HuH-7 (cell line): Measurements from ENCODE around the gene ADH6.
"Not testable (repeated sequence)": the region's sequence is repeated elsewhere in the genome, so short reads cannot be mapped to it uniquely, and the experiment has no call there.

ENCODE experiments used
- DNase-seq: peaks from one replicate; pipeline ENCODE4 v3.0.0; 2011; ENCODE audit warnings: low spot score

Gene ADH6

DNA sequence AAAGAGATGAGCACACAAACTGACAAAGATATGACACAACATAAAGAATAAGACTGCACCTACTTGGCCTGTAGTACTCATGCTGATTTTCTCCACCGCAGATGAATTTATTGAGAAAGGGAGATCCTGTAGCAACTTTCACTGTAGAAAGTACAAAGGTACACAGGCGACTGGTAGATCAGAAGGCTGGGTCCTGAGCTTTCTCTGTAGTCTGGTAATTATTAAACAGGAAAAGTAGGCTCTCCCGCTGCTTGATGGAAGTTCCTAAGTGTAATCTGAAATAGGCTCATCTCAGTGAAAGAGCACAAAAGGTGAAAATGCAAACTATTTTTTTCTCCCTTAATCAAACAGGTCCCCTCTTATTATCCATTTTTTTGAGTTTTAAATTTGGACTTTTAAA lies at the start of gene ADH6:
Gene ADH6, minus strand, starts transcription at position 175 of the 400 bp plus-strand sequence. Its CDS starts 94 bp downstream, at position 81.
- DNase-seq: no peak

DNA sequence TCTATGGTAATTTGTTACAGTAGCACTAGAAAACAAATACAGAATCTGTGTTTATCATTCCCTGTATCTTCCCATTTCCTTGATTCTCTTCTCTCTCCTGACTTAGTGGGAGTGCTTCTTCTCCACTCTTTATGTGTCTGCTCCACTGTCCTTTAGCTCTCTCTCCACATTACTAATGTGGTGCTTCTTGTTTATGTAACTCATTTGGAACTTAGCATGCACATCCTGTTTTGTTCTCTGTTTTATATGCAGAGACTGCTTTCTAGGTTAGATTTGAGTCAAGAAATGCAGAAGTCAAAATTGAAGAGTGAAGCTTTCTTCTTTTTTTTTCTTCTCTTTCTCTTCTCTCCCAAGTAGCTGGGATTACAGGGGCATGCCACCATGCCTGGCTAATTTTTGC lies 45.9 kb upstream of the ADH6 start:
- no peak for DNase-seq

DNA sequence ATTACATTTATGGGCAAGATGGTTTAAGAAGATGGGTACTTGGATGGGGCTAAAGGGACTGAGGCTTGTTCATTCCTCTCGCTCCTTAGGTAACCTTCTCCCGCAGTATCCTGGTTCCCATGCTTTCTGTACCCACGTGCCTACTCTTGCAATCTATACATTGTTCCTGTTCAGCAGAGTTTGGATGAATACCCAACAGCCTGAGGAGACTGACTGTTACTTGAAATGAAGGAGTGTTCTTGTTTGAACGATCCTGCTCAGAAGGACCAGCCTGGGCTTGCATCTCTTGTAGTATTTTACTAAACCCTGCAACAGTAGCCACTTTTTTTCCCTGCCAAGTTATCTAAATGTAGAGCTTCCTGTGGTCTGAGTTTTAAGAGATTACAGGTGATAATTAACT lies 33.7 kb upstream of the ADH6 start:
- DNase-seq: no peak

DNA sequence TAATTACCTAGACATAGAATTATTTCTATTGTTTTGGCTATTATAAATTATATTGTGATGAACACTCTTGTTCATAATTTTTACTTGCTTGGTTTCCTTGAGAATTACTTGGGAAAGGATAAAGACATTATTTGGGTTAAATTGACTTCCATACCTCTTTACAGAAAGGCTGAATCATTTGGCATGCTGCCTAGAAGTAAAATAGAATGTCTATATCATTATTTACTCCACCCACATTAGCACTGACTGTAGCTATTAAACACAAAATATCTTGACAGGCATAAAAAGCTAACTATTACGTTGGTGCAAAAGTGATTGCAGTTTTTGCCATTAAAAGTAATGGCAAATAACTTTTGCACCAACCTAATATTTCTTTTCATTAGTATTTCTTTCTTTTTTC lies 29.7 kb upstream of the ADH6 start:
- DNase-seq: no peak

DNA sequence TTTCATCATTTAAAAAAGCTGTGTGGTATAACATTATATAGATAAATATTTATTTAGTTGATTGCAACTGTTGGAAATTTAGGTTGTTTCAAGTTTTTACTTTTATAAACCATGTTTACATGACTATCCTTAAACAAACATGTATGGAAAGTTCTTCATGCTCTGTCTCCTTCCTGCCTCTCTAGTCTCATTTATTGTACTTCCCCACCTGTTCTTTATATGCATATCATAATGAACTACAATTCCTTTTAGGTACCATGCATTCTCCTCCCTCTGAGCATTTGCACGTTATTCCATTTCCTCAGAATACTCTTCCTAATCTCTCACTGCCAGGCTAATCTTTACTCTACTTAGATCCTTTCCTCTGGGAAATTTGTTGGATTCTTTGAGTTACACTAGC lies 16.9 kb upstream of the ADH6 start:
- DNase-seq: no peak

DNA sequence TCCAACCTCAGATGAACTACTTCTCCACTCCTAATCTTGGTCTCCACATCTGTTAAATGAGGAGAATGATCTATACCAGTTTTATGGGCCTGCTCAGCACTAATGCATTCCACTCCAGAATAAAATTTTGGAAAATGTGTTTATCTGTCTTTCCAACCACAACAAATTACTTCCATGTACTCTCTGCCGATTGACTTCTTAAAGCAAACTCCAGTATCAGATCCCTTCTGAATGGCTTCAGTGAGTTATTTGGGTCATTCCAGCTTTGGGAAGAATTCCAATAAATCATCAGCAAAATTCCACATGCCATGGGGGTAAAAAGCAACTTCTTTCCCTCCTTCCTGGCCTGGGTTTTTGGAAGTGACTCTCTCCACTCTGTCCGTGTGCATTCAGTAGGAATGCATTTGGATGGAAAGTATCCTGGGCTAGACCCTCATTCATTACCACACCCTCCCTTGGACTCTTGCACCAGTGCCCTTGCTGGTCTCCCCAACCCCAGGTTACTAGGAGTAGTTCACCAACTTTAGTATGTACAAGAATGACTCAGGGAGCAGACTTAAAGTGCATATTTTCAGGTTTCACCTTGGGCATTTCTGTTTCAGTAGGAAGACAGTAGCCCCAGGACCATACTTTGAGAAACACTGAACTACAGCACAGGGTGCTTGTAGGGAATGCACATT lies 15.4 kb upstream of the ADH6 start:
- no peak for DNase-seq

DNA sequence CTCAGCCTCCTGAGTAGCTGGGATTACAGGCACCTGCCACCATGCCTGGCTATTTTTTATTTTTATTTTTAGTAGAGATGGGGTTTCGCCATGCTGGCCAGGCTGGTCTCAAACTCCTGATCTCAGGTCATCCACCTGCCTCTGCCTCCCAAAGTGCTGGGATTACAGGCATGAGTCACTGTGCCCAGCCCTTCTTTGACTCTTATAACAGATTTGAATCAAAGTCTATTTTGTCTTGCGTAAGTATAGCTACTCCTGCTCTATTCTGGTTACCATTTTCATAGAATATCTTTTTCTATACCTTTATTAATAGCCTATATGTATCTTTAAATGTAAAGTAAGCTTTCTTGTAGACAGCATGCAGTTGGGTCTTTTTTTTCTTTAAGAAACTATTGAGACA lies 14.4 kb upstream of the ADH6 start:
- not testable (repeated sequence) for DNase-seq

DNA sequence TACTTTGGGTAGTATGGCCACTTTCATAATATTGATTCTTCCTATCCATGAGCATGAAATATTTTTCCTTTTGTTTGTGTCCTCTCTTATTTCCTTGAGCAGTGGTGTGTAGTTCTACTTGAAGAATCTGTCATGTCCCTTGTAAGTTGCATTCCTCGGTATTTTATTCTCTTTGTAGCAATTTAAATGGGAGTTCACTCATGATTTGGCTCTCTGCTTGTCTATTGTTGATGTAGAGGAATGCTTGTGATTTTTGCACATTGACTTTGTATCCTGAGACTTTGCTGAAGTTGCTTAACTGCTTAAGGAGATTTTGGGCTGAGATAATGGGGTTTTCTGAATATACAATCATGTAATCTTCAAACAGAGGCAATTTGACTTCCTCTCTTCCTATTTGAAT lies 9.7 kb upstream of the ADH6 start:
- DNase-seq: not testable (repeated sequence)

DNA sequence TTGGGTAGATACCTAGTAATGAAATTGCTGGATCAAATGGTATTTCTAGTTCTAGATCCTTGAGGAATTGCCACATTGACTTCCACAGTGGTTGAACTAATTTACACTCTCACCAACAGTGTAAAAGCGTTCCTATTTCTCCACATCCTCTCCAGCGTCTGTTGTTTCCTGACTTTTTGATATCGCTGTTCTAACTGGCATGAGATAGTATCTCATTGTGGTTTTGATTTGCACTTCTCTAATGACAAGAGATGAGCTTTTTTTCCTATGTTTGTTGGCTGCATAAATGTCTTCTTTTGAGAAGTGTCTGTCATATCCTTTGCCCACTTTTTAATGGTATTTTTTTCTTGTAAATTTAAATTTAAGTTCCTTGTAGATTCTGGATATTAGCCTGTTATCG lies 8.6 kb upstream of the ADH6 start:
- DNase-seq: not testable (repeated sequence)

DNA sequence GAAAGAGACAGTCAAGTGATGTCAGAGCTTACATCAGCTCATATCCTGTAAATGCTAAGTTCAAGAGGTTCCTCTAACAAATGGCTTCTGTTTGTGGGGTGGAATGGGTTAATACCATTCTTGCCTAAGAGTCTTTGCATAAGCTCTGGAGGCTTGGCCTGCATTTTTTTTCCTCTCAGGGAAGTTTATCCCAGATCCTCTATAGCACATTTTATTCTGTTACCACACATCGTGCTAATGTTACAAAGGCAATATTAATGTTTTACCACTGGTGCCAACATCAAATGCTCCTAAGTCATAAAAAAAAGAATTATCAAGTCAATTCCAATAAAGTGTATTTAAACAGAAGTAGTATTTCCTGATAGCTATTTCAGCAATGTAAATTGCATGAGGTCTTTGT lies 2.9 kb upstream of the ADH6 start:
- no peak for DNase-seq

DNA sequence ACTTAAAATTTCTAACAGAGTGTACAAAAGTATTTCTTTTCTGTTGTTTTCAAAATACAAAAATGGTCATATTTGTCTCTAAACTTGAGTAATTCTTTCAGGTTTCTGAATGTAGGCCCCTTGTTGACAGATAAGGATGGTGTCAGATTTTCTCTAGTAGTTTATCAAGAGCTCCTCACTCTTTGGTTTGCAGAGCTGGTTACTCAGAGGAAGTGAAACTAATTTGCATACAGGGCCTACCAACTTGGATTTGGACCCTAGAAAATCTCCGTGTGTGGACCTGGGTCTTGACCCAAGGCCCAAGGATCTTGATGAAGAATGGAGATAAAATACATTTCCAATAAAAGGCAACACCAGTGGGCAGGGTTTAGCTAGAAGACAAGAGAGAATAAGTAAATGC lies 433 bp upstream of the ADH6 start:
- no peak for DNase-seq

DNA sequence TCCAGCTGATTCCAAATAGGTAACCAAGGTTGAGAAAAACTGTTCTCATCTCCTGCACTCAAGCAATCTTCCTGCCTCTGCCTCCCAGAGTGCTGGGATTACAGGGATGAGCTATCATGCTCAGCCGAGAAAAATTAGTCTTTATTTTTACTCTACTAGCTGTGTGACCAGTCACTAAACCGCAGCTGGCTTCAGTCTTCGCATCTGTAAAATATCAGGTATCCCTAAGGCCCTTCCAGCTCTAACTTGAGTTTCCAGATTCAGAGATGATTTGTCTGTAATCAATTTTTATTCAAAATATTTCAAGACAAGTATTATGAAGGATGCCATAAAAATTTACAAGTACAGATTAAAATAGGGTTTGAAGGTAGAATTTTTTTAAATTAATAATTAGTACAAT lies 3.5 kb downstream of the ADH6 start:
- no peak for DNase-seq

DNA sequence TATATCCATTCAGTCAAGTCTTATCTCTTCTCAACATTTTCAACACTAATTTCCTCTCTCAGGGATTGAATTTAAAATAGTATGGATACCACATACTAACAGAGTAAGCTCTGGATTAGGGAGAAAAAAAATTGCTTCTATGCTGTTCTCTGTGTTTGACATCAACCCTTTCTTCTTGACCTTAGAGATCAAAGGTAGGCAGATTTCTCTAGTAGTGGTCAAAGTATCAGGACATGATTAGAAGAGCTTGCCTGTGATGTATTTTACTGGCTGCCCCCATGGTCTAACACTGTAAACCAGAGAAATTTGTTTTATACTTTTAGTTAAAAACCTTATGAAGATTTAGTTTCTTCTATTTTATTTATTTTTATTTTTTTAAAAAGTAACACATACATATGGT lies 8.3 kb downstream of the ADH6 start:
- no peak for DNase-seq

DNA sequence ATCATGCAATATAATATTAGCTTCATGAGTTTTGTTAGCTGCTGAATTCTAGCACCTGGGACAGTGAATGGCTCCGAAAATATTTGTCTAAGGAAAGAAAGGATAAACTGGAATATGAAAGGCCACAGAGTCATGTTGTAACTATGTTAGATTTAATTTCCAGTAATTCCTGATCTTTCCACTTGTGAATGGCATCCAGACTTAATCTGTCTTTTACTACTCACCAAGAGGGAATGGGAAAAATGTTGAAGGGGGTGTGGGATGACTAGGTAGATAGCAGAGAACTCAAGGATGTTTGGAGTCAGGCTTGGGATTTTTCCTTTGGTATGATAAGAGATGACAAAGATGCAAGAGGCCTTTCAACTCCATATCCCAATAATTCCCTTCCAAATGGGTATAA lies 9.4 kb downstream of the ADH6 start:
- DNase-seq: no peak

DNA sequence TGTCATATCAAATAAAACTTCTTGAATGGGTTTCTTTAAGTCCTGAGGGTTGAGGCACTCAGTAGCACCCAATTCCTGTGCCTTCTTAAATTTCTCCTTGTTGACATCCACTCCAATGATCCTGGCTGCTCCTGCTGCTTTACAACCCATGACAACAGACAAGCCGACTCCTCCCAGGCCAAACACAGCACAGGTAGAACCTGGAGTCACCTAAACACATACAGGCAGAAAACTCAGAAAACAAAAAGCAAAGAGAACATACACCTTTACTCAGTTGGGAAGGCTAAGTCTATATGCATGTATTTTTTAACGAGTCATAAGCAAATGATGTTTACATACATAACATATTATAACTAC lies 10.3 kb downstream of the ADH6 start:
- DNase-seq: no peak

DNA sequence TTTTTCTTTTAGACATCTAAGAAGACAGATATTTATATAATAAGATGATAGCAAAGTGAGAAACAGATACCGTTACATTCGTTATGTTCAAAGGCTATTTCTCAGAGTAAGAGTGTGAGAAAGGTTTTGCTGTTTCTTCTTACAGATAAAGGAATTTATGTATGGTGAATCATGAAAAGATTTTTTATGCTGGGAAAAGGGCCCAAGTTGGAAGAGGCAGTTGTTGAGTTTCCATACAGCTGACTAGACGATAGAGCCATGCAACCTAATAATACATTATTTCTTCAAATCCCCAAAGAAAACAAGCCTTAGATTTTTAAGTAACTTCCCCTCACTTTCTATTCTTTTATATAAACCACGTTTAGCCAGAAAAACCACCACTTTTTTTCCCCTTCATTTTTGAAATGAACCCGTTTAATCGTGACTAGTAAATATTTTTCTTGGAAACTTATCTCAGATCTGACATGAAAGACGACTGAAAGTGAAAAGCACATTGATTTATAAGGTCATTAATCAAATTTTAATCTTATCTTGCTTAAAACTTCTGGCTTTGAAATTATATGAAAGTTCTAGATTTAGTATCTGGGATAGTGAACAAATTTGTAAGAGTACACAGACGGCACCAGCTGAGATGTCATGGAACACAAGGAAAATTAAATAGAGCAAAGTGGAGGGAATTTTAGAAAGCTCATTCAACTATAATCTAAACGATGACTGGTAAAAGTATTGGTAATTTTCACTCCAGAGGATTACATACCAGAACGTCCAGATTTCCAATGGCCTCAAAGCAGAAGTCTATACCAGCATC lies 10.9 kb downstream of the ADH6 start:
- no peak for DNase-seq

DNA sequence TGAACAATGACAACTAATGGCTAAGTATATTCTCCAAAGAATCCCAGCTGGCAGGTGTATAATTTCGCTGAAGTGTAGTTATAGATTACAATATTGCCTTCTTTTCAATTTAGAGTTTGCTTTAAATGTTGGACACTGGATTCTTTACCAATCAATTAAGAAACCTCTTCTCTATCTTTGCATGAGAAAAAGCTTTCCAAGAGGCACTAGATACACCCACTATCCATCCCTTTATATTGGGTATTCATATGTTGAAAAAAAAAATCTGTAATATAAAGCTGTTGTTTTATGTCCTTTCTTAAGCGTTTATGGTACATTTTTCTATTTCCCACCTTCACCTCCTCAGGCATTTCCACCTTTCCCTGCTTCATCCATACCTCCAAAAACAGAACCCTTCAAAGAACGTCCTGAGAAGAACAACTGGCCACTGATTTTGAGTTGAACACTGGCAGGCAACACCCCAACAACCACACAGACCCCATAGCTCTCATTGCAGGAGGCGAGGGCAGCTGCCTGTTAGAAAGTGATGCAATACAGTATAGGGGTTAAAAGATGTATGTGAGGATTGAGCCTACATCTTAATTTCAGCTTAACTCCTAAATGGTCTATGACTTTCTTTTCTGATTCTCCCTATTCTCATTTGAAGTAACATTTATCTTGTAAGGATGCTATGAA lies 11.8 kb downstream of the ADH6 start:
- DNase-seq: no peak

DNA sequence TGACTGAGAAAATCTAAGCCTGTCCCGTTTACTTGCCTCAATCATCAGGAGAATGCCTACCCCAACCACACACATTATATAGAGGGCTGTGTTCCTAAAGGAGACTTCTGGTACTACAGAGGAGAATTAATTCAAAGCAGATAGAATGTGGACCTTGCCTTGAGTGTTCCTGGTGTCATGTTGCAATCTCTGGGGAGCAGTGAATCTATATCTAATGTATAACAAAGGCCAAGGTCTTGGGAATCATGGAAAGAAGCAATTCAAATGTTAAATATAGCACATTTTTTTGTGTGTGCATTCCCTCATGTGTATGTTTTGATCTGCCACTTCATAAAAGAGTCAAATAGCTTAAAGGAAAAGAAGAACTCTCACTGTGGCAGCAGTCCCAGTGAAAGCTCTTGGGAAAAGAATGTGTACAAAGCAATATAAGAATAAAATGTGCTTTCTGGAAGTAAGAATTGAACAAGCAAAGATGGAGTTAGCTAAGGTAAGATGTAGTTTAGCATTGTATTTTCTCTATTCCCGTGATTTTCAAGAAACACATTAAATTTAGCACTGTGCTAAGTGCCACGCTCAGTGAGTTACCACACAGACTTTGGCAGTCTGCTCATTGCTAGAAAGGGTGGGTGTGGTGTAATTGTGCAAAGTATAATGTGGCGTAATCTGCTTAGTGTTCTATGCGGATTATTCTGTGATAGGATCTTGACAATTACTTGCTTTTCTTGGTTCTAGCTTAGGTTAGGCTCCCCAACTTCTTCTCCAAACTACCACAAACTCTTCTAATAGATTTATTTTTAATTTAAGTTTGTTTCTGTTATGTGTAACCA lies 13.7 kb downstream of the ADH6 start:
- peak; percentile 28 for DNase-seq

DNA sequence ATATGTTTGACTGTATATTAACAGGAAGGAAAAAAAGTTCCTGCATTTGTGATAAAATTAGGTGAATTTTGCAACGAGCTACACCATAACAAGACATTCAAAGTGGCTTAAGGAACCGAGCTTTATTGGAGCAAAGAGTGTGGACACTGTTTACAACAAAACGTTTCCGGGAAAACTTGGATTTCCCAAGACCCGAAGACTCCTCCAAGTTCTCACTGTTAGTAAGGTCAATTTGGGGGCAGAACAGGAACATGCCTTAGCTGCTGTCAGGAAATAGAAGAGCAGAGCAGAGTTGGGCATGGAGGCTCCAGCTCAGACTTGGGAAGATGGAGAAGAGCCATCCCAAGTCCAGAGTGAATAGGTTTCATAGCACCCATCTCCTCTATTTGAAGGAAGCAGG lies 16.5 kb downstream of the ADH6 start:
- DNase-seq: no peak

DNA sequence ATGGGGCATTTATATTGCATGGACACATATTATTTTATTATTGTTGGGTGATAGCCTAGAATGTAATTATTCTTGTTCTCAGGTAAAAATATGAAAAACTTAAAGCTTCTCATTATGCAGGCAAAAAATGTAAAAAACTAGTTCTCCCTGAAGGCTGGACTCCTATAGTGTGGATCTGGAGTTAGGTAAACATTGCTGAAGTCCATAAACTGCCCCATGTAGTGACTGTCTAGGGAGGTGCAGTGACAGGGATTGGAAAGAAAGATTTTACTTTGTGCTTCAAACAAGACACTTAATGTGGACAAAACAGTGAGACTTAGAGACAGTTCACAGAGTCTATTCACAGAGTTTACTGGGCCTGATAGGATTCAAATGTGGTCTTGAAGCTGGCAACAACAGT lies 17.0 kb downstream of the ADH6 start:
- no peak for DNase-seq

DNA sequence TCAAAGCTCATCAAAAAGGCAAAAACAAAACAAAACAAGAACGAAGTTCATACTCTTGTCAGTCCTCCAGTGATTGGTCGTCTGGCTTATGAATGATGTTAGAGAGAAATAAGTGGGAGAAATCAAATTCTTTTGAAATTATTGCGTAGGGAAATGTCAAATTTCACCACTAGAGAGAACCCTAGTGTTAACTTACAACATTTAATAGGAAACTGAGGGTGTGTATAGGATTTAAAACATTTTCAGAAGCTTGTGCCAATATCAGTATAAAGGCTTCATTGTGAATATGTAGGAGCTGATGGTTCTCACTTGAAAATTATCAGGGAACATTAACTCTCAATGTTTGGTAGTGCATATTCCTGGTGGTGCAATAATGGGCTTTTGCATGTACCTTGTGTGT lies 17.4 kb downstream of the ADH6 start:
- no peak for DNase-seq

DNA sequence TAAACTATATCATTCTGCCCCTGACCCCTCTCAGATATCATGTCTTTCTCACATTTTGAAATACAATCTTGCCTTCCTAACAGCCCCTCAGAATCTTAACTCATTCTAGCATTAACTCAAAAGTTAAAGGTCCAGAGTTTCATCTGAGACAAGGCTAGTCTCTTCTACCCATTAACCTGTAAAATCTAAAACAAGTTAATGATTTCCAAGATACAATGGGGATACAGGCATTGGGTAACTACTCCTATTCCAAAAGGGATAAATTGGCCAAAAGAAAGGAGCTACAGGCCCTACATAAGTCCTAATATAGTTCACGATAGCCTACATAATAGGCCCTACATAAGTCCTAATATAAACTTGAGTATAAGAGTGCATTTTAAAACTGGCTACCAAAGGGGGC lies 18.9 kb downstream of the ADH6 start:
- no peak for DNase-seq
